GM12865 (cell line): ENCODE results near the gene HMGA1.
"Not testable (repeated sequence)": the region's sequence is repeated elsewhere in the genome, so short reads cannot be mapped to it uniquely, and the experiment has no call there.

Experiments used
- DNase-seq: peaks from one replicate; pipeline ENCODE4 v3.0.0; 2010; ENCODE audit warnings: low read depth
- H3K4me3 ChIP-seq: 2 replicates; pipeline ENCODE4 v1.5.1; 2011; ENCODE audit warnings: mild to moderate bottlenecking, low read depth, low read length, control low read depth
- CTCF ChIP-seq: IDR thresholded peaks from 2 replicates; pipeline ENCODE4 v1.5.1; 2011; ENCODE audit warnings: low read length, control low read depth, low read depth, inconsistent platforms; ENCODE audit not compliant: insufficient read depth; ENCODE audit errors: missing control alignments

The HMGA1 gene

GRCh38 chr6:34240329-34241248 lies 3.9 kb downstream of the HMGA1 start:
- no peak overlapping the region for H3K4me3 ChIP-seq
- no peak for TF ChIP-seq CTCF

GRCh38 chr6:34241351-34242215 lies 4.9 kb downstream of the HMGA1 start:
- H3K4me3 ChIP-seq, result no peak overlapping the region
- no peak for TF ChIP-seq CTCF
- DNase-seq, result no peak

More at GRCh38 chr6:34240329-34241248, 3.9 kb downstream of the HMGA1 start:
- DNase-seq, result no peak

GRCh38 chr6:34242252-34243130 lies 5.8 kb downstream of the HMGA1 start:
- TF ChIP-seq CTCF, result no peak
- H3K4me3 ChIP-seq, result no peak overlapping the region
- DNase-seq, result no peak

GRCh38 chr6:34243131-34243771 lies 6.6 kb downstream of the HMGA1 start:
- no peak overlapping the region for H3K4me3 ChIP-seq
- DNase-seq, result no peak
- TF ChIP-seq CTCF, result no peak

GRCh38 chr6:34243901-34244884 lies 7.5 kb downstream of the HMGA1 start:
- peak; percentile 27 for TF ChIP-seq CTCF
- H3K4me3 ChIP-seq, result no peak overlapping the region

GRCh38 chr6:34245032-34245760 lies 8.5 kb downstream of the HMGA1 start:
- H3K4me3 ChIP-seq, DNase-seq: not testable (repeated sequence)

More at GRCh38 chr6:34243901-34244884, 7.5 kb downstream of the HMGA1 start:
- DNase-seq, result no peak

GRCh38 chr6:34245761-34246140 lies 9.1 kb downstream of the HMGA1 start:
- not testable (repeated sequence) for H3K4me3 ChIP-seq, DNase-seq
